Neural cell (in vitro differentiated cells): ENCODE data around the gene OSGEP.

Experiments used
- EP300 ChIP-seq: fragments of 450-650 bp; conservative IDR thresholded peaks from 2 replicates; pipeline ENCODE4 v1.6.1; 2014; ENCODE audit warnings: antibody characterized with exemption, mild to moderate bottlenecking, moderate library complexity; ENCODE audit not compliant: poor library complexity, severe bottlenecking
- EZH2 ChIP-seq: fragments of 200-600, 300-800 bp; shearing (Covaris generic), sonication (generic); IDR thresholded peaks from 2 replicates; pipeline ENCODE4 v1.6.1; 2014; ENCODE audit warnings: antibody characterized with exemption, low read length, borderline replicate concordance, mild to moderate bottlenecking; ENCODE audit not compliant: insufficient read depth, poor library complexity, severe bottlenecking
- POLR2AphosphoS5 ChIP-seq: IDR thresholded peaks from 2 replicates; pipeline ENCODE4 v1.6.1; 2012
- RAD21 ChIP-seq: fragments of 450-650 bp; conservative IDR thresholded peaks from 2 replicates; pipeline ENCODE4 v1.6.1; 2014; ENCODE audit warnings: antibody characterized with exemption, mild to moderate bottlenecking, moderate library complexity
- TF ChIP-seq, protein P1 (sequence below): fragments of 450-650 bp; IDR thresholded peaks from 2 replicates; pipeline ENCODE4 v1.5.1; 2014; ENCODE audit warnings: antibody characterized with exemption, mild to moderate bottlenecking, moderate library complexity; ENCODE audit not compliant: poor library complexity, severe bottlenecking

DNA sequence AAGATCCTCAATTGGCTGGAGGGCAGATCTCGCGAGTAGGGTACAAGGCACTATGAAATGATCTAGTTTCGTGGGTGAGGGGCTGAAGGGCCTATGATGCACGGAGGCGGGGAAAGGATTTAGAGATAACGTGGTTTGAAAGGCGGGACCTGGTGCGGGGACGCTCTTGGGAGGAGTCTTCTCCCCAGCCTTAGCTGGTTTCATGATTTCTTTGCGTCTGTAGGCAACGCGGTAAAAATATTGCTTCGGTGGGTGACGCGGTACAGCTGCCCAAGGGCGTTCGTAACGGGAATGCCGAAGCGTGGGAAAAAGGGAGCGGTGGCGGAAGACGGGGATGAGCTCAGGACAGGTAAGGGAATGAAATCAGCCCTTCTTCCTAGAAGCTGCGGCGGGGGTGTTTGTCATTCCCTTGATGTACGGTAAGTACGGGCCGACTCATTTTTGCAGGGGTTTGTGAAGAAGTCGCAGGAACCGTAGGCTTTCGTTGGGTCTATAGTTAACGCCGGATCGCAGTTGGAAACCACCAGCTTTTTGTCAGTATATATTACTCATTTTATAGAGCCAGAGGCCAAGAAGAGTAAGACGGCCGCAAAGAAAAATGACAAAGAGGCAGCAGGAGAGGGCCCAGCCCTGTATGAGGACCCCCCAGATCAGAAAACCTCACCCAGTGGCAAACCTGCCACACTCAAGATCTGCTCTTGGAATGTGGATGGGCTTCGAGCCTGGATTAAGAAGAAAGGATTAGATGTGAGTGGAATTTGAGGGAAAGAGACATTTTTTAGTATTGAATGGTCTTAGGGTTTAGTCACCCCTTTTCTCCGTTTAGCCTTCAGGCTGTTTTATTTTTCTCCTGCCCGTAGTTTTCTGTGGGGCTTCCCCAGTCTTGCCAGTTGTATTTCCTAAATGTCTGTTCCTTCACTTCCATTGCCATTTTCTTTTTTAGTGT, 1.0 kb upstream of the OSGEP start:
- TF ChIP-seq RAD21 = no peak
- TF ChIP-seq, protein P1, sequence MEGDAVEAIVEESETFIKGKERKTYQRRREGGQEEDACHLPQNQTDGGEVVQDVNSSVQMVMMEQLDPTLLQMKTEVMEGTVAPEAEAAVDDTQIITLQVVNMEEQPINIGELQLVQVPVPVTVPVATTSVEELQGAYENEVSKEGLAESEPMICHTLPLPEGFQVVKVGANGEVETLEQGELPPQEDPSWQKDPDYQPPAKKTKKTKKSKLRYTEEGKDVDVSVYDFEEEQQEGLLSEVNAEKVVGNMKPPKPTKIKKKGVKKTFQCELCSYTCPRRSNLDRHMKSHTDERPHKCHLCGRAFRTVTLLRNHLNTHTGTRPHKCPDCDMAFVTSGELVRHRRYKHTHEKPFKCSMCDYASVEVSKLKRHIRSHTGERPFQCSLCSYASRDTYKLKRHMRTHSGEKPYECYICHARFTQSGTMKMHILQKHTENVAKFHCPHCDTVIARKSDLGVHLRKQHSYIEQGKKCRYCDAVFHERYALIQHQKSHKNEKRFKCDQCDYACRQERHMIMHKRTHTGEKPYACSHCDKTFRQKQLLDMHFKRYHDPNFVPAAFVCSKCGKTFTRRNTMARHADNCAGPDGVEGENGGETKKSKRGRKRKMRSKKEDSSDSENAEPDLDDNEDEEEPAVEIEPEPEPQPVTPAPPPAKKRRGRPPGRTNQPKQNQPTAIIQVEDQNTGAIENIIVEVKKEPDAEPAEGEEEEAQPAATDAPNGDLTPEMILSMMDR = no peak
- peak; percentile 68 for TF ChIP-seq EP300
- no peak for TF ChIP-seq EZH2
- no peak for TF ChIP-seq POLR2AphosphoS5
